ENCODE measurements around the gene TRAPPC14.

Gene TRAPPC14

GRCh38 chr7:100124301-100125230 is 34.0 kb downstream of the TRAPPC14 start:
- DNase-seq (ENCODE audit: low read depth) = no peak

- no peak for DNase-seq (ENCODE audit: low read depth)
Measured at GRCh38 chr7:100122568-100122967, 36.0 kb downstream of the TRAPPC14 start.

- no peak for DNase-seq (ENCODE audit: low read depth)
Measured at GRCh38 chr7:100122067-100122466, 36.5 kb downstream of the TRAPPC14 start.

GRCh38 chr7:100120733-100121036 is 37.8 kb downstream of the TRAPPC14 start:
- no peak for DNase-seq (ENCODE audit: low read depth)

DNA sequence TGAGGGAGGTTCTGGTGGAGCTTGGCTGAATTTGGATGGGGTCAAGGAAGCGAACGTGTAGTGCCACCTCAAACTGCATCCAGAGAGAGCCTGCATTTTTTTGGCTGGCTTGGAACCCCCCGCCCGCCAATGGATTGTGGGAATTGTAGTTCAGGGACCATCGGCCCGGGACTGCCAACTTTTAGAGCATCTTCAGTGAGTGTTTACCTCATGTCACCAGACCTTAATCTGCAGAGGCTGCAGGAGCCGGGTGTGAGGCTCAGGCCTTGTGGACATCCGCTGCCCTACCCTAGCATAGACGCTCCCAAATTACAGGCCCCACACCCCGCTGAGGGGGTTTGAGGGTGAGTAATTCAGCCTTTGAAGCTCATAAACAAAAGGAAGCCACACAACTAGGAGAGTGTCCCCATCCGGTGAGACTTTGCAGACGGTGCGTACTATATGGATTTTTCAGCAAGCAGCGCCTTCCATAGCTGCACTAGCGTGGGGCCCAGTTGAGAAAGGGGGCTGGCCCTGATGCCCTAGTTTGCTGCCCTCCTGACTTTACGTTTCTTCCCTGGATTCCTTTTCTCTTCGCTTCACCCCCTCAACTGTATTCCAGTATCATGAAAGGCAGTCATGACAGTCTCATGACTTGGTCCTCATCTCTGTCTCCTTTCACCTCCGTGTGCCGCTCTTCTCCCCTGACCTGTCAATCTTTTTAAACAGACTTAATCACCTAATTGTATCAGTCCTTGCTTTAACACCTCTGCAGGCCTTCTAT is 38.4 kb downstream of the TRAPPC14 start:
- DNase-seq (ENCODE audit: low read depth) = peak; percentile 44

- peak; percentile 94 for DNase-seq (ENCODE audit: low read depth)
Measured at GRCh38 chr7:100119072-100119969, 39.2 kb downstream of the TRAPPC14 start, which contains the start of the genes CNPY4 and TAF6. CNPY4 (plus strand) TSS chr7:100119634; CDS start chr7:100119745, 111 bp downstream. TAF6 (minus strand) TSS chr7:100119358; CDS start chr7:100114209, 5,149 bp downstream.

- DNase-seq (ENCODE audit: low read depth) = no peak
Measured at GRCh38 chr7:100118388-100119071, 40.0 kb downstream of the TRAPPC14 start.

DNA sequence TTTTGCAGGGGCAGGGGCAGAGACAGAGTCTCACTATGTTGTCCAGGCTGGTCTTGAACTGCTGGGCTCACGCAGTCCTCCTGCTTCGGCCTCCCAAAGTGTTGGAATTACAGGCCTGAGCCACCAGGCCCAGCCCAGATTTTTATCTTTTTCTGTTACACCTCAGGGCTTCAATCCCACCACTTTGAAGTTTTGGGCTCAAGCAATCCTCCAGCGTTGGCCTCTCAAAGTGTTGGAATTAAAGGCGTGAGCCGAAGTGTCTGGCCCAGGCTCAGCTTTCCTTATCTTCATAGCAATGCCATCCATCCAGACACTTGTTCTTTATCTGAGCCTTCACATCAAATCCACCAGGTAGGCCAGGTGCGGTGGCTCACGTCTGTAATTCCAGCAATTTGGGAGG is 43.5 kb downstream of the TRAPPC14 start:
- no peak for DNase-seq (ENCODE audit: low read depth)

DNA sequence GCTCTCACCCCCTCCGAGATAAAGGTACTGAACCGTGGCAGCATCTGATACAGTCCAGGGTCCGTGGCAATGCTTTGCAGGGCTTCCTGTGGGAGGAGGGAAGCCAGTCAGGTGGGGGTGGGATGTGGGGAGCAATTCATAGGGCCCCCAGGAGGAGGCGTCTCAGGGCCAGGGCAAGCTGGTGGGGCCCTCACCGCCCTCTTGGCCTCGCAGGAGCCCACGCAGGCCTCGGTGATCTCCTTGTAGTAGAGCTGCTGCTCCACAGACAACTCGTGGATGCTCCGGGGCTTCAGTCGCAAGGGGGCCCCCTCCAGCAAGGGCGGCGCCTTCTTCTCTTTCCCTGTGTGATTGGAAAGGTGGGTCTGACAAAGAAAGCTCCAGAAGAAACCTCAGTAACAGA is 46.6 kb downstream of the TRAPPC14 start:
- DNase-seq (ENCODE audit: low read depth) = no peak

GRCh38 chr7:100111156-100111555 is 47.4 kb downstream of the TRAPPC14 start:
- no peak for DNase-seq (ENCODE audit: low read depth)

GRCh38 chr7:100109521-100110163 is 48.9 kb downstream of the TRAPPC14 start:
- DNase-seq (ENCODE audit: low read depth) = no peak

- no peak for DNase-seq (ENCODE audit: low read depth)
Measured at GRCh38 chr7:100107890-100108289, 50.6 kb downstream of the TRAPPC14 start.

DNA sequence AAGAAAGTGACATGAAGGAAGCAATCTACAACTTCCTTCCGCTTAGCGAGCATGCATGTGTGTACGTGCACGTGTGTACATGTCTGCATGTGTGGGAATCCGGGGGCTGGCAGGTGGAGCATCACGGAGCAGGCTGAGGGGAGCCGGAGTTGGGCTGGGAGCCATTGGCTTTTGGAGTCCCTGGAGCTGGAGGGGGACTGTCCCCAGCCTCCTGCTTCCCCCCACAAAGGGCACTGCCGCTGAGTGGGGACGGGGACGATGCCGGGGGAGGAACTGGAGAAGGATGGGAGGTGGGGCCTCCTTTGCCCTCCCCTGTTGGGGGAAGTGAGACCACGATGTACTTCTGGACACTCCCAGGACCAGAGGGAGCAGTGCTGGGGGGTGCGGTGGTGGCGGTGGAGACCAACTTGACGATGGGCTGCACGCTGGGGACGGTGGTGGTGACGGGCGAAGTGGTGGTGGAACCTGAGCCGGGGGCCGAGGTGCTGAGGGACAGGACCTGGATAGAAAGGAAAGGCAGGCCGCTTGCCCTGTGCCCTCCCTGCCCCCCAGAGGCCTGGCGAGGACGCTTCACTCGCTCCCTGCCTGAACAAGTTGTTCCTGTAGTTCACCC is 51.3 kb downstream of the TRAPPC14 start:
- DNase-seq (ENCODE audit: low read depth) = no peak

GRCh38 chr7:100106633-100107032 is 51.9 kb downstream of the TRAPPC14 start:
- no peak for DNase-seq (ENCODE audit: low read depth)

DNA sequence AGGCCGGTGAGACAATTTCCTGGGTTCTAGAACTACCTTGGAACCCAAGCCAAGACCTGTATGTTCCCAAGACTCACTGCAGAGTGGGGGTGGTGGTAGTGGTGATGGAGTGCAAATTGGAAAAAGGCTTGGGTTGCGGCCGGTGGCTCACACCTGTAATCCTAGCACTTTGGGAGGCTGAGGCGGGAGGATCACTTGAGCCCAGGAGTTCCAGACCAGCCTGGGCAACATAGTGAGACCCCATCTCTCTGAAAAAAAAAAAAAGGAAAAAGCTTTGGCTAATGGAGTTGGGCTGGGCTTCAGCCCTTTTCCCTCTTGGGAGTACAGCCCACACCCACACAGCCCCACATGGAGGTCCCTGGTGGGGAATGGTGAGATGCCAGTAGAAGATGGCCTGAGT is 53.0 kb downstream of the TRAPPC14 start:
- no peak for DNase-seq (ENCODE audit: low read depth)
